Smooth muscle cell of the brain vasculature (primary cell): ENCODE data around the gene SLC18A2.

ENCODE experiments used
- DNase-seq: peaks from one replicate; pipeline ENCODE4 v3.0.0-alpha.2; 2012; ENCODE audit warnings: low read depth, low spot score

The SLC18A2 gene

GRCh38 chr10:117313641-117314040 is 72.7 kb downstream of the SLC18A2 start:
- no peak for DNase-seq

GRCh38 chr10:117316701-117317100 is 75.8 kb downstream of the SLC18A2 start:
- no peak for DNase-seq

- no peak for DNase-seq
Observed at GRCh38 chr10:117318909-117319308, 78.0 kb downstream of the SLC18A2 start.

GRCh38 chr10:117320050-117320665 is 79.2 kb downstream of the SLC18A2 start:
- DNase-seq, result no peak

- no peak for DNase-seq
Observed at GRCh38 chr10:117322260-117322659, 81.3 kb downstream of the SLC18A2 start.

- no peak for DNase-seq
Observed at GRCh38 chr10:117324367-117324766, 83.5 kb downstream of the SLC18A2 start.

GRCh38 chr10:117327262-117327661 is 86.3 kb downstream of the SLC18A2 start:
- DNase-seq, result no peak
